ENCODE measurements around the gene ZFHX3. TPM values are rescaled to one million over a fixed set of nuclear protein-coding genes. Genes with fewer than 3 reads are reported as not detected.

ZFHX3 gene
- total and polyA plus RNA-seq, 2 of the 8 experiments (the other 6 are each of a cell fraction or from before 2014, with no cell fraction given) = 0.08 to 0.99 TPM

GRCh38 chr16:72937360-72937759 lies 110.6 kb downstream of the ZFHX3 start (continued):
- TF ChIP-seq YY1 (IDR thresholded peaks at IDR 0.05; ENCODE audit: low read depth, low read length) = no peak
- TF ChIP-seq MAX (IDR thresholded peaks at IDR 0.05) = no peak
